Neural cell (in vitro differentiated cells): Measurements from ENCODE around the gene LYPD6B. TPM values are rescaled to one million over a fixed set of nuclear protein-coding genes. Genes with fewer than 3 reads are reported as not detected.

Experiments used
- H2AFZ ChIP-seq: fragments of 200-600, 300-800 bp; sonication (generic), shearing (Covaris generic); 2 replicates; pipeline ENCODE4 v1.6.0; 2014; ENCODE audit warnings: low read depth, mild to moderate bottlenecking, antibody characterized with exemption, low read length, moderate library complexity
- H3F3A ChIP-seq: fragments of 200-600 bp; shearing (Covaris generic); 2 replicates; pipeline ENCODE4 v1.6.1; 2016; ENCODE audit warnings: mild to moderate bottlenecking, moderate library complexity, mixed read lengths, antibody characterized with exemption, low read length; ENCODE audit not compliant: insufficient read depth, poor library complexity, severe bottlenecking
- H3K27ac ChIP-seq: fragments of 200-600, 300-800 bp; sonication (generic), shearing (Covaris generic); 2 replicates; pipeline ENCODE4 v1.5.1; 2014; ENCODE audit warnings: mild to moderate bottlenecking, low read length, moderate library complexity
- H3K27me3 ChIP-seq: fragments of 300-800, 200-600 bp; sonication (generic), shearing (Covaris generic); 2 replicates; pipeline ENCODE4 v1.6.0; 2014; ENCODE audit warnings: mild to moderate bottlenecking, low read depth, low read length, moderate library complexity; ENCODE audit not compliant: insufficient read depth
- H3K36me3 ChIP-seq: fragments of 300-800, 200-600 bp; sonication (generic), shearing (Covaris generic); 2 replicates; pipeline ENCODE4 v1.5.1; 2014; ENCODE audit warnings: mild to moderate bottlenecking, antibody characterized with exemption, low read length, moderate library complexity; ENCODE audit not compliant: insufficient read depth
- H3K4me2 ChIP-seq: fragments of 300-800, 200-600 bp; sonication (generic), shearing (Covaris generic); 2 replicates; pipeline ENCODE4 v1.6.0; 2014; ENCODE audit warnings: mild to moderate bottlenecking, low read length
- H3K4me3 ChIP-seq: fragments of 300-800, 200-600 bp; sonication (generic), shearing (Covaris generic); 2 replicates; pipeline ENCODE4 v1.5.1; 2014; ENCODE audit warnings: mild to moderate bottlenecking, low read length, moderate library complexity
- H3K79me2 ChIP-seq: fragments of 200-600 bp; shearing (Covaris generic); replicated peaks from 2 replicates; pipeline ENCODE4 v1.6.0; 2014; ENCODE audit warnings: mild to moderate bottlenecking, low read length, moderate library complexity; ENCODE audit not compliant: insufficient read depth
- H3K9ac ChIP-seq: fragments of 300-800, 200-600 bp; sonication (generic), shearing (Covaris generic); 2 replicates; pipeline ENCODE4 v1.6.1; 2016; ENCODE audit warnings: mild to moderate bottlenecking, low read length, mixed read lengths
- H3K9me2 ChIP-seq: fragments of 200-600 bp; shearing (Covaris generic); 2 replicates; pipeline ENCODE4 v1.6.1; 2016; ENCODE audit warnings: mild to moderate bottlenecking, low read length, mixed read lengths; ENCODE audit not compliant: insufficient read depth
- H3K9me3 ChIP-seq: fragments of 200-600, 300-800 bp; sonication (generic), shearing (Covaris generic); 2 replicates; pipeline ENCODE4 v1.6.1; 2016; ENCODE audit warnings: mild to moderate bottlenecking, mixed run types, low read length, moderate library complexity, mixed read lengths
- H4K20me1 ChIP-seq: fragments of 200-600 bp; shearing (Covaris generic); 2 replicates; pipeline ENCODE4 v1.6.1; 2016; ENCODE audit warnings: mild to moderate bottlenecking, mixed run types; ENCODE audit not compliant: insufficient read depth
- EP300 ChIP-seq: fragments of 450-650 bp; conservative IDR thresholded peaks from 2 replicates; pipeline ENCODE4 v1.6.1; 2014; ENCODE audit warnings: antibody characterized with exemption, mild to moderate bottlenecking, moderate library complexity; ENCODE audit not compliant: poor library complexity, severe bottlenecking
- EZH2 ChIP-seq: fragments of 200-600, 300-800 bp; shearing (Covaris generic), sonication (generic); IDR thresholded peaks from 2 replicates; pipeline ENCODE4 v1.6.1; 2014; ENCODE audit warnings: antibody characterized with exemption, low read length, borderline replicate concordance, mild to moderate bottlenecking; ENCODE audit not compliant: insufficient read depth, poor library complexity, severe bottlenecking
- MXI1 ChIP-seq: fragments of 450-650 bp; conservative IDR thresholded peaks from 2 replicates; pipeline ENCODE4 v1.6.1; 2014; ENCODE audit warnings: antibody characterized with exemption, mild to moderate bottlenecking; ENCODE audit not compliant: poor library complexity, severe bottlenecking
- POLR2AphosphoS5 ChIP-seq: IDR thresholded peaks from 2 replicates; pipeline ENCODE4 v1.6.1; 2012
- RAD21 ChIP-seq: fragments of 450-650 bp; conservative IDR thresholded peaks from 2 replicates; pipeline ENCODE4 v1.6.1; 2014; ENCODE audit warnings: antibody characterized with exemption, mild to moderate bottlenecking, moderate library complexity
- REST ChIP-seq: IDR thresholded peaks from 2 replicates; pipeline ENCODE4 v1.6.1; 2012; ENCODE audit warnings: borderline replicate concordance
- SMC3 ChIP-seq: fragments of 450-650 bp; conservative IDR thresholded peaks from 2 replicates; pipeline ENCODE4 v1.6.1; 2014; ENCODE audit warnings: antibody characterized with exemption, mild to moderate bottlenecking, moderate library complexity; ENCODE audit not compliant: poor library complexity
- TAF1 ChIP-seq: IDR thresholded peaks from 2 replicates; pipeline ENCODE4 v1.6.1; 2012; ENCODE audit warnings: low read depth
- polyA plus RNA-seq: library from polyadenylated mRNA; depleted of rRNA; stranded (reverse); fragments of >200 nt; gene quantifications from 2 replicates; pipeline ENCODE4 v1.2.3, GENCODE V29; 2014
- TF ChIP-seq, protein P1 (sequence below): fragments of 450-650 bp; IDR thresholded peaks from 2 replicates; pipeline ENCODE4 v1.5.1; 2014; ENCODE audit warnings: antibody characterized with exemption, mild to moderate bottlenecking, moderate library complexity; ENCODE audit not compliant: poor library complexity, severe bottlenecking

LYPD6B gene
- polyA plus RNA-seq, 1 donor from 2014 or later: 0.68 TPM

DNA sequence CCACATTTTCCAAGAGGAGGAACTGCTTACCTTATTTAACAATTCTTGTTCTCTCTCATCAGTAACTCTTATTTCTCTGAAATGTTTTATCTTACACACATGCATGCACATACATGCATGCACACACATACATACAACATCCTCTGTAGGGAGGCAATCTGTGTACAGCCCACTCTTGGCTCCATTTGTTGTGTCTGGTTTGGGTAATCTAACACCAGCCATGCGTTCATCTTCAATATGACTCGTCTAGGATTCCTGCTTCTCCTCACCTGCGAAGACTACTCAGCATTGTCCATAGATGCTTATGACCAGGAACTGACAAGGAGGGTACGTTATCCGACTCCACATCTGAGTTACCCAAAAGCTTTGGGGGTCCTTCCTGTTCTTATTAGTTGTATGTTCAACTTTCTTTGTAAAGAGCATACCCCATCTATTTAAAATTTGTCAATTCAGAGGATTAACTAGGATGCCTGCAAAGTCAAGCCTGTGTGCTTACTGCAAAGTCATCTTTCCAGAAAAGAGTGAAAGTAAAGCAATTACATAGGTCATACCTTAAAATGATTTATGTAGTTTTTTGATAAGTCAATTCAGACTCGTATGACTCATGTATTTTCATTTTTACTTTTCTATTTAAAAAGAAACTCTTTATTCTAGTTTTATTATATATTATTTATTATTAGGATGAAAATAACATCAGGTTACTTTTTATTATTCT, 18.2 kb downstream of the LYPD6B start:
- Histone ChIP-seq H3K9me3 (no peaks in the 10 kb centered on the region), H3F3A (no peaks in the 10 kb centered on the region), H3K4me3 (no peak overlapping the region), H3K4me2 (no peak overlapping the region), H4K20me1 (no peaks in the 10 kb centered on the region), H3K9ac (no peak overlapping the region), H3K27me3 (no peaks in the 10 kb centered on the region), H3K36me3 (no peaks in the 10 kb centered on the region), H3K9me2 (no peaks in the 10 kb centered on the region), H2AFZ (no peak overlapping the region), H3K79me2 (no peaks in the 10 kb centered on the region), H3K27ac (no peak overlapping the region)
- no peak for TF ChIP-seq SMC3
- no peak for TF ChIP-seq RAD21
- TF ChIP-seq REST: no peak
- TF ChIP-seq EZH2: no peak
- TF ChIP-seq TAF1: no peak
- no peak for TF ChIP-seq EP300
- TF ChIP-seq, protein P1, sequence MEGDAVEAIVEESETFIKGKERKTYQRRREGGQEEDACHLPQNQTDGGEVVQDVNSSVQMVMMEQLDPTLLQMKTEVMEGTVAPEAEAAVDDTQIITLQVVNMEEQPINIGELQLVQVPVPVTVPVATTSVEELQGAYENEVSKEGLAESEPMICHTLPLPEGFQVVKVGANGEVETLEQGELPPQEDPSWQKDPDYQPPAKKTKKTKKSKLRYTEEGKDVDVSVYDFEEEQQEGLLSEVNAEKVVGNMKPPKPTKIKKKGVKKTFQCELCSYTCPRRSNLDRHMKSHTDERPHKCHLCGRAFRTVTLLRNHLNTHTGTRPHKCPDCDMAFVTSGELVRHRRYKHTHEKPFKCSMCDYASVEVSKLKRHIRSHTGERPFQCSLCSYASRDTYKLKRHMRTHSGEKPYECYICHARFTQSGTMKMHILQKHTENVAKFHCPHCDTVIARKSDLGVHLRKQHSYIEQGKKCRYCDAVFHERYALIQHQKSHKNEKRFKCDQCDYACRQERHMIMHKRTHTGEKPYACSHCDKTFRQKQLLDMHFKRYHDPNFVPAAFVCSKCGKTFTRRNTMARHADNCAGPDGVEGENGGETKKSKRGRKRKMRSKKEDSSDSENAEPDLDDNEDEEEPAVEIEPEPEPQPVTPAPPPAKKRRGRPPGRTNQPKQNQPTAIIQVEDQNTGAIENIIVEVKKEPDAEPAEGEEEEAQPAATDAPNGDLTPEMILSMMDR: no peak
- TF ChIP-seq MXI1: no peak
- no peak for TF ChIP-seq POLR2AphosphoS5

DNA sequence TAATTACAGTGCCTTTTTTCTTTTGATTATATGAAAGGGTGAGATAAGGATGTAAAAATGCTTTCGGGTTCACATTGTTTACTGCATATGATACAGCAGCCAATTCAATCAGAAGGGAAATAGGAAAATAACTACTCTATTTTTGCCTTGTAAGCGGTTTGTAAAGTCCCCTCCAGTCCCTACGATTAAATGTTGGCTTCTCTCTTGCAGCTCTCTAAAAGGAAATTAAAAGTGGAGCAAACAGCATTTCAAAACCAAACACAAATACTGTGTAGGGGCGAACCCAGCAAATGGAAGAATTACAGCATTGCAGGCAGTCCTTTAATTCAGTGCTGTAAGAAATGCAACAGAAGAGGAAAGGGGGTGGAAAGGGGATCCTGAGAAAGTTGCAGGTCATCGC, 18.9 kb downstream of the LYPD6B start:
- Histone ChIP-seq H3K36me3 (no peaks in the 10 kb centered on the region), H3F3A (no peaks in the 10 kb centered on the region), H3K27me3 (no peaks in the 10 kb centered on the region), H3K9me3 (no peaks in the 10 kb centered on the region), H3K27ac (no peak overlapping the region), H4K20me1 (no peaks in the 10 kb centered on the region), H3K4me2 (no peak overlapping the region), H3K9me2 (no peaks in the 10 kb centered on the region), H3K79me2 (no peaks in the 10 kb centered on the region), H3K4me3 (no peak overlapping the region), H2AFZ (no peak overlapping the region), H3K9ac (no peak overlapping the region)
- TF ChIP-seq MXI1 (no peak), RAD21 (no peak), EZH2 (no peak), EP300 (no peak), POLR2AphosphoS5 (no peak), TAF1 (no peak), REST (no peak), SMC3 (no peak)
- TF ChIP-seq, protein P1: no peak
